Keratinocyte (primary cell): ENCODE data around the gene MXI1. TPM values are rescaled to one million over a fixed set of nuclear protein-coding genes. Genes with fewer than 3 reads are reported as not detected.

ENCODE experiments used
- DNase-seq: peaks from one replicate; pipeline ENCODE4 v3.0.0-alpha.2; 2011; ENCODE audit warnings: low read depth, missing footprints, low spot score
- FAIRE-seq: peaks from 2 replicates; lab custom pipeline; 2011; peaks lifted over from hg19 to GRCh38; lab: Jason Lieb, UNC
- H2AFZ ChIP-seq: 2 replicates; pipeline ENCODE4 v1.6.0; 2012; ENCODE audit warnings: low read length, control low read depth, inconsistent platforms; ENCODE audit not compliant: control insufficient read depth
- H3K27ac ChIP-seq: 2 replicates; pipeline ENCODE4 v1.5.1; 2011; ENCODE audit warnings: low read length; ENCODE audit not compliant: control insufficient read depth, insufficient read depth
- H3K27me3 ChIP-seq: 3 replicates; pipeline ENCODE4 v1.6.0; 2011; ENCODE audit warnings: low read length; ENCODE audit not compliant: control insufficient read depth, insufficient read depth; ENCODE audit errors: extremely low read depth
- H3K36me3 ChIP-seq, 2 experiments: 2 replicates in 1 of 2; 3 replicates in 1 of 2; pipeline ENCODE4 v1.5.1; 2011; ENCODE audit warnings: low read length in 2 of 2, mild to moderate bottlenecking in 1 of 2; ENCODE audit not compliant: control insufficient read depth in 2 of 2, insufficient read depth in 2 of 2; ENCODE audit errors: extremely low read depth in 1 of 2
- H3K4me1 ChIP-seq: 3 replicates; pipeline ENCODE4 v1.5.1; 2011; ENCODE audit warnings: low read length; ENCODE audit not compliant: control insufficient read depth, insufficient read depth; ENCODE audit errors: extremely low read depth
- H3K4me2 ChIP-seq: 3 replicates; pipeline ENCODE4 v1.6.0; 2011; ENCODE audit warnings: low read depth, low read length; ENCODE audit not compliant: control insufficient read depth, insufficient read depth; ENCODE audit errors: extremely low read depth
- H3K4me3 ChIP-seq, 3 experiments: fragments of 200-600 bp in 1 of 3; sonication (generic) in 1 of 3; 2 replicates in 2 of 3; 3 replicates in 1 of 3; pipeline ENCODE4 v1.5.1; 2011 to 2016; ENCODE audit warnings: low read length in 3 of 3, mild to moderate bottlenecking in 3 of 3, control low read depth in 2 of 3, inconsistent platforms in 1 of 3, low read depth in 1 of 3, mixed read lengths in 1 of 3, mixed run types in 1 of 3, moderate library complexity in 1 of 3; ENCODE audit not compliant: control insufficient read depth in 2 of 3, insufficient read depth in 2 of 3; ENCODE audit errors: extremely low read depth in 1 of 3
- H3K79me2 ChIP-seq: 2 replicates; pipeline ENCODE4 v1.6.0; 2012; ENCODE audit warnings: low read length; ENCODE audit not compliant: control insufficient read depth, insufficient read depth
- H3K9ac ChIP-seq: 3 replicates; pipeline ENCODE4 v1.6.0; 2011; ENCODE audit warnings: low read length; ENCODE audit not compliant: control insufficient read depth, insufficient read depth; ENCODE audit errors: extremely low read depth
- H3K9me1 ChIP-seq: 3 replicates; pipeline ENCODE4 v1.6.0; 2011; ENCODE audit warnings: low read length; ENCODE audit not compliant: control insufficient read depth, insufficient read depth; ENCODE audit errors: extremely low read depth
- H3K9me3 ChIP-seq: 2 replicates; pipeline ENCODE4 v1.5.1; 2012; ENCODE audit warnings: low read depth, low read length; ENCODE audit not compliant: control insufficient read depth
- H4K20me1 ChIP-seq: 3 replicates; pipeline ENCODE4 v1.6.0; 2011; ENCODE audit warnings: low read length; ENCODE audit not compliant: control insufficient read depth, insufficient read depth; ENCODE audit errors: extremely low read depth
- EZH2 ChIP-seq: IDR thresholded peaks from one replicate; pipeline ENCODE4 v1.6.1; 2012; ENCODE audit warnings: inconsistent platforms, mild to moderate bottlenecking, low read length, moderate library complexity
- dilution Hi-C: fragments of 300-500 bp; cut with MboI; formaldehyde crosslinking; loops from one replicate; pipeline ENCODE4 v1.7.0; 2020; ENCODE audit warnings: low sequenced_read_pairs; ENCODE audit not compliant: extremely low pct_ligation_motif_present
- polyA plus RNA-seq, 5 experiments: library from polyadenylated mRNA; depleted of rRNA in 3 of 5; stranded (reverse) in 3 of 5; stranded (forward) in 1 of 5; unstranded in 1 of 5; fragments of >200 nt; gene quantifications; 1 replicate in 1 of 5; 2 replicates in 3 of 5; 3 replicates in 1 of 5; pipeline versions ENCODE4 v1.2.1 to v1.2.3, GENCODE V29; 2011 to 2012; ENCODE audit warnings: missing spikeins in 2 of 5, low read depth in 1 of 5, low replicate concordance in 1 of 5
- TF ChIP-seq, protein P1 (sequence below), 3 experiments: IDR thresholded peaks in 1 of 3; conservative IDR thresholded peaks in 1 of 3; optimal IDR thresholded peaks in 1 of 3; 2 replicates in 2 of 3; 3 replicates in 1 of 3; pipeline versions ENCODE3 to v1.5.1; 2011; ENCODE audit warnings: low read length in 3 of 3, mild to moderate bottlenecking in 3 of 3, moderate library complexity in 2 of 3, control low read depth in 1 of 3, inconsistent platforms in 1 of 3; ENCODE audit not compliant: insufficient read depth in 2 of 3; ENCODE audit errors: extremely low read depth in 1 of 3

The MXI1 gene
- polyA plus RNA-seq, 1 donor (not counting 4 experiments of a cell fraction or from before 2014, with no cell fraction given): 17.8 TPM

DNA sequence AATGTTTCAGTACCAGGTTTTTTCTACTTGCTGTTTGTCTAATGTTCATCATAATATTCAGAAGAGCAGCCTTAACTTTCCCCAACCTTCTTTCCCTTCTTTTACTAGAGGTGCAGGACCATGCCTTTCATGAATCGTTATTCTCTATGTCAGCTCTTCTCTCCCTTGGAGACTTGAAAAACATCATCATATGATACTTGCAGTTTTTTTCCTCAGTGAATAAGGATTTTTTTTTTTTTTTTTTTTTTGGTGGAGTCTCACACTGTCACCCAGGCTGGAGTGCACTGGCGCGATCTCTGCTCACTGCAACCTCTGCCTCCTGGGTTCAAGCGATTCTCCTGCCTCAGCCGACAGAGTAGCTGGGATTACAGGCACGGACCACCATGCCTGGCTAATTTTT lies 67.2 kb downstream of the MXI1 start:
- Histone ChIP-seq H3K9me1 (no peaks in the 10 kb centered on the region), H3K79me2 (no peaks in the 10 kb centered on the region), H3K4me2 (no peak overlapping the region), H3K9me3 (no peaks in the 10 kb centered on the region), H3K4me3 (no peak overlapping the region), H4K20me1 (no peaks in the 10 kb centered on the region), H3K27ac (no peak overlapping the region), H3K4me1 (no peaks in the 10 kb centered on the region), H3K36me3 (no peaks in the 10 kb centered on the region), H2AFZ (no peak overlapping the region), H3K9ac (no peak overlapping the region), H3K27me3 (no peaks in the 10 kb centered on the region)
- no peak for TF ChIP-seq EZH2
- TF ChIP-seq, protein P1, sequence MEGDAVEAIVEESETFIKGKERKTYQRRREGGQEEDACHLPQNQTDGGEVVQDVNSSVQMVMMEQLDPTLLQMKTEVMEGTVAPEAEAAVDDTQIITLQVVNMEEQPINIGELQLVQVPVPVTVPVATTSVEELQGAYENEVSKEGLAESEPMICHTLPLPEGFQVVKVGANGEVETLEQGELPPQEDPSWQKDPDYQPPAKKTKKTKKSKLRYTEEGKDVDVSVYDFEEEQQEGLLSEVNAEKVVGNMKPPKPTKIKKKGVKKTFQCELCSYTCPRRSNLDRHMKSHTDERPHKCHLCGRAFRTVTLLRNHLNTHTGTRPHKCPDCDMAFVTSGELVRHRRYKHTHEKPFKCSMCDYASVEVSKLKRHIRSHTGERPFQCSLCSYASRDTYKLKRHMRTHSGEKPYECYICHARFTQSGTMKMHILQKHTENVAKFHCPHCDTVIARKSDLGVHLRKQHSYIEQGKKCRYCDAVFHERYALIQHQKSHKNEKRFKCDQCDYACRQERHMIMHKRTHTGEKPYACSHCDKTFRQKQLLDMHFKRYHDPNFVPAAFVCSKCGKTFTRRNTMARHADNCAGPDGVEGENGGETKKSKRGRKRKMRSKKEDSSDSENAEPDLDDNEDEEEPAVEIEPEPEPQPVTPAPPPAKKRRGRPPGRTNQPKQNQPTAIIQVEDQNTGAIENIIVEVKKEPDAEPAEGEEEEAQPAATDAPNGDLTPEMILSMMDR (optimal IDR thresholded peaks at IDR 0.05 in 1 of 3, IDR thresholded peaks at IDR 0.05 in 1 of 3, conservative IDR thresholded peaks at IDR 0.05 in 1 of 3; ENCODE audit: extremely low read depth in 1 of 3, insufficient read depth in 2 of 3, low read length in 3 of 3): no peak
- DNase-seq: no peak
- dilution Hi-C loops: loop anchor here (25.0 kb wide), 1 partner anchor 137 kb away; no protein-coding TSS in a partner anchor
- no peak for FAIRE-seq

DNA sequence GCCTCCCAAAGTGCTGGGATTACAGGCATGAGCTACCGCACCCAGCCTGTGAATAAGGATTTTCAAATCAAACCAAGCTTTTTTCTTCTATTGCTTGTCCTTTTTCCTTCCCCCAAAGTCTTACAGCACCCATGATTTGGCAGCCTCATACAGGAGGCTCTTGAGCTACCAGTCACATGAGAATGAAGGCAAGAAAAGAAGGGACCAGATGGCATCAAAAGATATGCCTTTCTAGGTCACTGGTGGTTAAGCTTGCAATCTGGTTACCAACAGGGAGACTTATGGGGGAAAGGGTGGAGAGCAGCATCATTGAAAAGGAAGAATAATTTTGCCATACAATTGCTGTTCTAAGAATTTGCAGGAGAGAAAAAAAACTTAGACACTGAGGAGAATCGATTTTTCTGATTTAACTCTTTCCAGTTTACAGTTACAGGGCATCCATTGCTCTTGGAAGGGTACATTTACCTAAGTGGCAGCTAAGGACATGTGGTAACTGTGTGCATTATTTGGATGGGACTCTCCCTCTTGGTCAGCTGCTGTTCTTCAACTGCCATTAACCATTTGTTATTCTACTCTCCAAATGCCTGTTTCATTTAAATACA lies 67.8 kb downstream of the MXI1 start:
- no peak for TF ChIP-seq EZH2
- no peak for FAIRE-seq

More for the DNA sequence above, 67.8 kb downstream of the MXI1 start:
- H3K36me3 ChIP-seq: no peaks in the 10 kb centered on the region
- H3K4me2 ChIP-seq: no peak overlapping the region
- no peak overlapping the region for H3K4me3 ChIP-seq
- H3K79me2 ChIP-seq: no peaks in the 10 kb centered on the region
- no peaks in the 10 kb centered on the region for H3K9me3 ChIP-seq
- no peaks in the 10 kb centered on the region for H3K9me1 ChIP-seq
- H3K27me3 ChIP-seq: no peaks in the 10 kb centered on the region
- no peak overlapping the region for H3K27ac ChIP-seq
- no peak for DNase-seq
- no peaks in the 10 kb centered on the region for H4K20me1 ChIP-seq
- no peak overlapping the region for H3K9ac ChIP-seq
- H2AFZ ChIP-seq: no peak overlapping the region
- dilution Hi-C loops: loop anchor here (25.0 kb wide), 1 partner anchor 138 kb away; no protein-coding TSS in a partner anchor
- H3K4me1 ChIP-seq: no peaks in the 10 kb centered on the region
